K562 (cell line): Measurements from ENCODE around the gene AGA. TPM values are rescaled to one million over a fixed set of nuclear protein-coding genes. Genes with fewer than 3 reads are reported as not detected.

Experiments used
- ATF7 ChIP-seq: fragments of 450-650 bp; IDR thresholded peaks from 2 replicates; pipeline ENCODE4 v1.7.1; 2014; ENCODE audit warnings: mild to moderate bottlenecking, moderate library complexity
- ELF1 ChIP-seq: fragments of 200-800 bp; sonication (Bioruptor generic); IDR thresholded peaks from 2 replicates; pipeline ENCODE4 v1.6.1; 2016; ENCODE audit warnings: missing genetic modification characterization, missing compliant biosample characterization
- FOS ChIP-seq: IDR thresholded peaks from 3 replicates; pipeline ENCODE4 v1.6.1; 2011; ENCODE audit not compliant: insufficient read length; ENCODE audit errors: extremely low read depth
- JUND ChIP-seq, 2 experiments: IDR thresholded peaks; 2 replicates in 1 of 2; 3 replicates in 1 of 2; pipeline ENCODE4 v1.6.1; 2011; ENCODE audit warnings: borderline replicate concordance in 2 of 2, low read depth in 2 of 2, low read length in 2 of 2, improper control_type of control experiment in 1 of 2, missing biosample characterization in 1 of 2, missing genetic modification characterization in 1 of 2, missing genetic modification reagents in 1 of 2
- MAFF ChIP-seq: IDR thresholded peaks from 2 replicates; pipeline ENCODE4 v1.6.1; 2012; ENCODE audit warnings: low read length, improper control_type of control experiment
- MAFK ChIP-seq: IDR thresholded peaks from 2 replicates; pipeline ENCODE4 v1.6.1; 2011; ENCODE audit warnings: low read length, improper control_type of control experiment
- NFIX ChIP-seq: fragments of 250-450 bp; sonication (Bioruptor Pico); IDR thresholded peaks from 2 replicates; pipeline ENCODE4 v1.4.0; 2020; ENCODE audit warnings: low read depth, mild to moderate bottlenecking, moderate library complexity
- NONO ChIP-seq, 2 experiments: fragments of 200-400 bp in 1 of 2; fragments of 450-650 bp in 1 of 2; formaldehyde crosslinking in 1 of 2; IDR thresholded peaks; 2 replicates each; pipeline ENCODE4 v1.6.1; 2017; ENCODE audit warnings: low read depth in 2 of 2, mild to moderate bottlenecking in 2 of 2, moderate library complexity in 2 of 2, low read length in 1 of 2
- NR2C2 ChIP-seq, 2 experiments: fragments of 200-800 bp in 1 of 2; sonication (Bioruptor generic) in 1 of 2; sonication (generic) in 1 of 2; formaldehyde crosslinking in 1 of 2; IDR thresholded peaks; 2 replicates each; pipeline versions ENCODE4 v1.6.1 to v1.8.0; 2016 to 2022; ENCODE audit warnings: mild to moderate bottlenecking in 1 of 2, missing compliant biosample characterization in 1 of 2, missing genetic modification characterization in 1 of 2, missing genetic modification reagents in 1 of 2
- POLR3G ChIP-seq: IDR thresholded peaks from 2 replicates; pipeline ENCODE4 v1.6.1; 2011; ENCODE audit not compliant: insufficient read length, insufficient replicate concordance; ENCODE audit errors: extremely low read depth
- RBM22 ChIP-seq: fragments of 200-400 bp; formaldehyde crosslinking; IDR thresholded peaks from 2 replicates; pipeline ENCODE4 v1.6.1; 2018; ENCODE audit warnings: low read length, low read depth; ENCODE audit not compliant: poor library complexity, severe bottlenecking
- SMC3 ChIP-seq: conservative IDR thresholded peaks from 2 replicates; pipeline ENCODE4 v1.6.1; 2011; ENCODE audit warnings: low read depth, low read length, improper control_type of control experiment; ENCODE audit not compliant: insufficient read depth
- TCF3 ChIP-seq: sonication (generic); formaldehyde crosslinking; IDR thresholded peaks from 2 replicates; pipeline ENCODE4 v1.4.0; 2020; ENCODE audit warnings: mild to moderate bottlenecking, missing genetic modification reagents
- TEAD4 ChIP-seq, 2 experiments: sonication (generic) in 1 of 2; formaldehyde crosslinking in 1 of 2; IDR thresholded peaks; 2 replicates each; pipeline versions ENCODE4 v1.6.1 to v1.8.0; 2012 to 2022; ENCODE audit warnings: borderline replicate concordance in 1 of 2, inconsistent platforms in 1 of 2, low read length in 1 of 2, mild to moderate bottlenecking in 1 of 2, missing genetic modification reagents in 1 of 2
- TRIM28 ChIP-seq: fragments of 450-650 bp; IDR thresholded peaks from 2 replicates; pipeline ENCODE4 v1.6.1; 2017
- ZFP1 ChIP-seq: fragments of 450-650 bp; formaldehyde crosslinking; IDR thresholded peaks from 2 replicates; pipeline ENCODE4 v1.4.0; 2020; ENCODE audit warnings: mild to moderate bottlenecking, mixed read lengths
- ZNF217 ChIP-seq: sonication (generic); formaldehyde crosslinking; IDR thresholded peaks from 2 replicates; pipeline ENCODE4 v1.8.0; 2022; ENCODE audit warnings: mild to moderate bottlenecking, missing genetic modification reagents
- polyA plus RNA-seq, 8 experiments: library from polyadenylated mRNA; depleted of rRNA in 4 of 8; stranded (reverse) in 5 of 8; unstranded in 3 of 8; fragments of >200 nt; fragmentation: Nextera tagmentation in 2 of 8; fragmentation: Illumina TruSeq in 1 of 8; extraction: Ambion mirVana in 2 of 8; extraction: Trizol in 1 of 8; gene quantifications; 2 replicates each; pipeline versions ENCODE4 v1.2.1 to v1.2.3, GENCODE V29; 2011 to 2014; ENCODE audit warnings: inconsistent platforms in 1 of 8, missing spikeins in 1 of 8
- total RNA-seq, 7 experiments: library from RNA; depleted of rRNA in 6 of 7; stranded (reverse); fragments of >200 nt in 6 of 7; fragmentation: Illumina TruSeq in 2 of 7; extraction: Trizol in 2 of 7; gene quantifications; 2 replicates each; pipeline versions ENCODE4 v1.2.1 to v1.2.3, GENCODE V29; 2011 to 2021; ENCODE audit warnings: low replicate concordance in 1 of 7
- TF ChIP-seq, protein P1 (sequence below): fragments of 450-650 bp; IDR thresholded peaks from 2 replicates; pipeline ENCODE4 v1.6.1; 2017; ENCODE audit warnings: mild to moderate bottlenecking, moderate library complexity
- TF ChIP-seq, protein P2 (sequence below), 2 experiments: fragments of 450-650 bp in 1 of 2; IDR thresholded peaks; 2 replicates each; pipeline ENCODE4 v1.6.1; 2011 to 2017; ENCODE audit warnings: low read depth in 2 of 2, antibody characterized with exemption in 1 of 2, borderline replicate concordance in 1 of 2, low read length in 1 of 2, mild to moderate bottlenecking in 1 of 2, mixed read lengths in 1 of 2; ENCODE audit not compliant: control insufficient read depth in 1 of 2
- TF ChIP-seq, protein P3 (sequence below): fragments of 450-650 bp; IDR thresholded peaks from 2 replicates; pipeline ENCODE4 v1.6.1; 2014; ENCODE audit warnings: low read depth, mild to moderate bottlenecking, moderate library complexity, borderline replicate concordance

The AGA gene
- total and polyA plus RNA-seq, 9 of the 15 experiments (the other 6 are each of a cell fraction or from before 2014, with no cell fraction given): 8.5 to 25.0 (median 12.6) TPM

DNA sequence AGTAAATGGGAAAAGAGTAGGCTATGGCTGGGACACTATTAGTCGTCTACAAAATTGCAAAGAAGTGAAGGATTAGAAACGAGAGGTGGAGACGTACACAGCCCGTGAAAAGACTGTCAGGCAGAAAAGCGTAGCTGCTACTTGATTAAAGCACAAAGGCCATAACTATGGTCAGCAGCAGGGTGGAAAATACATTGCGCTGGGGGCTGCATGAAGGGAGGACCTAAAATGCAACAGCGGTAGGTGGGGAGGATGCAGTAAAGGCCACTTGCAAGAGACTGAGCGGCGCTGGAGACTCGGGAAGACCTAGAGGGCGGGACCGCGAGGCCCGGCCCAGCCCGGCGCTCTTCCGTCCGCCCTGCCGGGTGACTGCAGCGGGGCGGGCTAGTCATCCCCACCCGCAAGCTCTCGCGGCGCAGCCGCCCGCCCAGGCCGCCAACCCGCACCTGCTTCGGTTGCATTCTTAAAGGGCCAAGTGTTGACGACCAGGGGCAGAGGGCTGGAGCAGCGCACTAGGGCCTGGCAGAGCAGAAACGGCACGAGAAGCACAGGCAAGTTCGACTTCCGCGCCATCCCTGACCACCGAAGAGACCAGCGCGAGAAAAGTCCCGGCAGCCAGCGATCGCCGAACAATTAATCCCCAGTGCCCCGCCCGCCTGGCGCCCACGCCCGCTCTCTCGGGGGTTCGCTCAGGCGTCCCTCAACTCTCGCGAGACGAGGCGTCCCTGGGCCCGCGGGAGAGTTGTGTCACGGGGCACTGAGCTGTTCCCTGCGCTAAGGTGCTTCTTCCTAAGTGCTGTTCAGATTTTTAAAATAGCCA, at the start of gene AGA (continued):
- TF ChIP-seq ATF7 (peak; percentile 87), ZNF217 (CRISPR knock-in tag) (no peak), NFIX (CRISPR knock-in tag) (no peak), SMC3 (no peak), NONO (IDR thresholded peaks at IDR 0.05; ENCODE audit: low read depth in 2 of 2, low read length in 1 of 2) (peak; percentile 8 to 37; a peak in 2 of 4 replicates), ELF1 (tag) (peak; percentile 23; the same call in 1 of the 2 replicates), RBM22 (peak; percentile 84), TEAD4 (IDR thresholded peaks at IDR 0.05; ENCODE audit: low read length) (no peak), TEAD4 (CRISPR knock-in tag; IDR thresholded peaks at IDR 0.05; ENCODE audit: borderline replicate concordance) (no peak), MAFK (no peak), MAFF (peak; percentile 28; the same call in 1 of the 2 replicates), ZFP1 (CRISPR knock-in tag) (no peak), NR2C2 (CRISPR knock-in tag; IDR thresholded peaks at IDR 0.05) (no peak), NR2C2 (tag; IDR thresholded peaks at IDR 0.05) (no peak), TRIM28 (no peak), FOS (no peak), POLR3G (no peak), TCF3 (no peak), JUND (IDR thresholded peaks at IDR 0.05; ENCODE audit: borderline replicate concordance, low read depth, low read length) (peak; percentile 54), JUND (tag; IDR thresholded peaks at IDR 0.05; ENCODE audit: borderline replicate concordance, low read depth, low read length) (peak; percentile 57; the same call in 1 of the 3 replicates)
- TF ChIP-seq, protein P1, sequence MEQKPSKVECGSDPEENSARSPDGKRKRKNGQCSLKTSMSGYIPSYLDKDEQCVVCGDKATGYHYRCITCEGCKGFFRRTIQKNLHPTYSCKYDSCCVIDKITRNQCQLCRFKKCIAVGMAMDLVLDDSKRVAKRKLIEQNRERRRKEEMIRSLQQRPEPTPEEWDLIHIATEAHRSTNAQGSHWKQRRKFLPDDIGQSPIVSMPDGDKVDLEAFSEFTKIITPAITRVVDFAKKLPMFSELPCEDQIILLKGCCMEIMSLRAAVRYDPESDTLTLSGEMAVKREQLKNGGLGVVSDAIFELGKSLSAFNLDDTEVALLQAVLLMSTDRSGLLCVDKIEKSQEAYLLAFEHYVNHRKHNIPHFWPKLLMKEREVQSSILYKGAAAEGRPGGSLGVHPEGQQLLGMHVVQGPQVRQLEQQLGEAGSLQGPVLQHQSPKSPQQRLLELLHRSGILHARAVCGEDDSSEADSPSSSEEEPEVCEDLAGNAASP: no peak
- TF ChIP-seq, protein P2, sequence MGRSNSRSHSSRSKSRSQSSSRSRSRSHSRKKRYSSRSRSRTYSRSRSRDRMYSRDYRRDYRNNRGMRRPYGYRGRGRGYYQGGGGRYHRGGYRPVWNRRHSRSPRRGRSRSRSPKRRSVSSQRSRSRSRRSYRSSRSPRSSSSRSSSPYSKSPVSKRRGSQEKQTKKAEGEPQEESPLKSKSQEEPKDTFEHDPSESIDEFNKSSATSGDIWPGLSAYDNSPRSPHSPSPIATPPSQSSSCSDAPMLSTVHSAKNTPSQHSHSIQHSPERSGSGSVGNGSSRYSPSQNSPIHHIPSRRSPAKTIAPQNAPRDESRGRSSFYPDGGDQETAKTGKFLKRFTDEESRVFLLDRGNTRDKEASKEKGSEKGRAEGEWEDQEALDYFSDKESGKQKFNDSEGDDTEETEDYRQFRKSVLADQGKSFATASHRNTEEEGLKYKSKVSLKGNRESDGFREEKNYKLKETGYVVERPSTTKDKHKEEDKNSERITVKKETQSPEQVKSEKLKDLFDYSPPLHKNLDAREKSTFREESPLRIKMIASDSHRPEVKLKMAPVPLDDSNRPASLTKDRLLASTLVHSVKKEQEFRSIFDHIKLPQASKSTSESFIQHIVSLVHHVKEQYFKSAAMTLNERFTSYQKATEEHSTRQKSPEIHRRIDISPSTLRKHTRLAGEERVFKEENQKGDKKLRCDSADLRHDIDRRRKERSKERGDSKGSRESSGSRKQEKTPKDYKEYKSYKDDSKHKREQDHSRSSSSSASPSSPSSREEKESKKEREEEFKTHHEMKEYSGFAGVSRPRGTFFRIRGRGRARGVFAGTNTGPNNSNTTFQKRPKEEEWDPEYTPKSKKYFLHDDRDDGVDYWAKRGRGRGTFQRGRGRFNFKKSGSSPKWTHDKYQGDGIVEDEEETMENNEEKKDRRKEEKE (IDR thresholded peaks at IDR 0.05; ENCODE audit: borderline replicate concordance in 1 of 2, control insufficient read depth in 1 of 2, low read depth in 2 of 2, low read length in 1 of 2): no peak
- TF ChIP-seq, protein P3, sequence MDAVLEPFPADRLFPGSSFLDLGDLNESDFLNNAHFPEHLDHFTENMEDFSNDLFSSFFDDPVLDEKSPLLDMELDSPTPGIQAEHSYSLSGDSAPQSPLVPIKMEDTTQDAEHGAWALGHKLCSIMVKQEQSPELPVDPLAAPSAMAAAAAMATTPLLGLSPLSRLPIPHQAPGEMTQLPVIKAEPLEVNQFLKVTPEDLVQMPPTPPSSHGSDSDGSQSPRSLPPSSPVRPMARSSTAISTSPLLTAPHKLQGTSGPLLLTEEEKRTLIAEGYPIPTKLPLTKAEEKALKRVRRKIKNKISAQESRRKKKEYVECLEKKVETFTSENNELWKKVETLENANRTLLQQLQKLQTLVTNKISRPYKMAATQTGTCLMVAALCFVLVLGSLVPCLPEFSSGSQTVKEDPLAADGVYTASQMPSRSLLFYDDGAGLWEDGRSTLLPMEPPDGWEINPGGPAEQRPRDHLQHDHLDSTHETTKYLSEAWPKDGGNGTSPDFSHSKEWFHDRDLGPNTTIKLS: peak; percentile 88
